ENCODE results near the gene MR1.
"Not testable (repeated sequence)": the region's sequence is repeated elsewhere in the genome, so short reads cannot be mapped to it uniquely, and the experiment has no call there.

MR1 gene

GRCh38 chr1:181028615-181029014 lies 5.2 kb upstream of the MR1 start:
- DNase-seq (ENCODE audit: low spot score): no peak

DNA sequence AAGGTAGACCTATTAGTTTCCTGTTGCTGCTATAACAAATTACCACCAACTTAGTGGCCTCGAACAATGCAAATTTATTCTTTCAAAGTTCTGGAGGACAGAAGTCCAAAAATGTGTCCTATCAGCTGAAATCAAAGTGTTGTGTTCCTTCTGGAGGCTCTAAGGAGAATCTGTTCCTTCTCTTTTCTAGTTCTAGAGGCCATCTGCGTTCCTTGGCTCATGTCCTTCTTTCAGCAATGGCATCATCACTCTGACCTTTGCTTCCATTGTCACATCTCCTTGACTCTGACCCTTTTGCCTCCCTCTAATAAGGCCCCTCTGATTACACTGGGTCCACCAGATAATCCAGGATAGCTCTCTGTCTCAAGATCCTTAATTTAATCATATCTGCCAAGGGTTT lies 1.2 kb upstream of the MR1 start:
- DNase-seq (ENCODE audit: low spot score): no peak

DNA sequence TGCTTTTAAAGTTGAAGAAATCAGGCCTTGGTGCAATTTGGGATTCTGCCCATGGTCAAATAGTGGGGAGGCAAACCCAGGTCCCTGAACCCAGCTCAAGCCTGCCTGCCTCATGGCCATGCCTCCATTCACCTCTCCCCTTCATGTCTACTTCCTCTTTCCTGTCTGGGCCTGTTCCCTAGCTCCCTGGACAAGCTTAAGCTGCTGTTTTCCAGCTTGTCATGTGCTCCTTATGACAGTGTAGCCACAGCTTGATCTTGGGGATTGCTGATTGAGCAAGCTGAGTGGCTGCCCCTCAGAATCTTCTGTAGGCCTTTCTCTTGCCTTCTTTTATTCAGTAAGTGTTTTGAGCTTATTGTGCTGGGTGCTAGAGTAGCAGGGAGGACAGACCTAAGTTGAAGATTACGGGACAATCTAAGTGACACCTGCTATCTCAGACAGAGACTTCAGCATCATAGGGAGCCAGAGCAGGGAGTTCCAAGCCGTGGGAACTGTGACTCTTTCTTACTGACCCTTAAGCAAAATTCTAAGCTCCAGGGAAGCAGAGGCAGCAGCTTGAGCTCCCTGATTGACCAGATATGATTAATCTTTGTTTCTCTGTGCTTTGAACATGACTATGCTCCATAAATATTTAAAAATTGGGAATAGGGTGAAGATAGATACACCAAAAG lies 520 bp upstream of the MR1 start:
- DNase-seq (ENCODE audit: low spot score): peak; percentile 86

GRCh38 chr1:181035210-181035609 lies 1.4 kb downstream of the MR1 start:
- not testable (repeated sequence) for DNase-seq (ENCODE audit: low spot score)

DNA sequence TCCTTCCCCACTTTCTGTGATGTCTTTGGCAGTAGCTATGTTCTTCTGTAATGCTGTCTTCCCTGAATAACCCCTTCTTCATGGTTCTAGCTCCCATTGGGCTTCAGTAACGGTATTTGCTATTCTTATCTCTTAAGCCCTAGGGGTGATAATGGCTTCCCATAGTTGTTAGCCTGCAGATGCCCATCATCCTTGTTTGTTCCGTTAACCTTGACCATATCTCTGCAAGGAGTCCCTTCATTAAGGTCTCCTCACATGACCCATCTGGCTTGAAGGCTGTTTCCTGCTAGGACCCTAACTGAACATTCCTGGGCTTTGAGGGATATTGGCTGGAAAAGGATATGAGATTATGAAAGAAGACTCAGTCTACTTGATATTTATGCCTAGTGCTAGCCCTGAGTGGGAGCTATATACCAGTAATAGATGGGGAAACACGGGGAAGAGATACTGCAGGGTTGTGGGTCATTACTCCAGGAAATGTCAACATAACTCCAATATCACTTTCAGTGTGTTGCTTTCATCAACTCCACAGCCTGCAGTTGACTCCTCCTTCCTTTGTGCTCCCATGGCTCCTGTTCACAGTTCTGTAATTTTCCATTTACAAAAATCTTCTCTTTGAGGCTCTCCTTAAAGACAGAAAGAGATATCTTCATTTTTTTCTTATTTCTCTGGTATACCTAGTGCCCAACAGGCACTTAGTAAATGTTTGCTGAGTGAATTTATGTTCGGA lies 2.5 kb downstream of the MR1 start:
- DNase-seq (ENCODE audit: low spot score): no peak

- no peak for DNase-seq (ENCODE audit: low spot score)
Observed at GRCh38 chr1:181037386-181037785, 3.6 kb downstream of the MR1 start.

- DNase-seq (ENCODE audit: low spot score): peak; percentile 70
Observed at GRCh38 chr1:181038399-181038873, 4.7 kb downstream of the MR1 start.

DNA sequence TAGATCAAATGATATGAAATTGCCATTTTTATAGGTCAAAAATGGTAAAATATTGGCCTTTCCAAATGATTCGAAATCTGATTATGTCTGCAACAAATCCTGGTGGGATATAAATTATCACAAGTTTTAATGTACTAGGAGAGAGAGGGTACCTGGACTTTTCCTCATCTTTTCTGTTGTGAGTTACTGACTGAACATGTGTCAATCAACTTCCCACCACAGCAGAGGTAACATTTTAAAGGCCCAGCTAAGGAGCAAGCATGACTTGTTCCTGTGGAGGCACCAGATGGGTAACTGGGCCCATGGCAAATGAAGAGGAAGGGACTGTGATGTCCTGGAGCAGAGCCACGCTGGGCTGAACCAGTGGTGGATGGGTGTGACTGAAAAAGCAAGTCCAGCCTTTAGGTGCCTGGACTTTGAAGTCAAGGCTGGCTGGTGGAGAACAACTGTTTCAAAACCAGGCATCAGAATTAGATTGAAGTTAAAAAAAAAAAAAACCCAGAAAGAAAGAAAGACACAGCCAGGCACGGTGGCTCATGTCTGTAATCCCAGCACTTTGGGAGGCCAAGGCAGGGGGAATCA lies 6.6 kb downstream of the MR1 start:
- DNase-seq (ENCODE audit: low spot score): no peak

- no peak for DNase-seq (ENCODE audit: low spot score)
Observed at GRCh38 chr1:181043025-181043888, 9.5 kb downstream of the MR1 start.

DNA sequence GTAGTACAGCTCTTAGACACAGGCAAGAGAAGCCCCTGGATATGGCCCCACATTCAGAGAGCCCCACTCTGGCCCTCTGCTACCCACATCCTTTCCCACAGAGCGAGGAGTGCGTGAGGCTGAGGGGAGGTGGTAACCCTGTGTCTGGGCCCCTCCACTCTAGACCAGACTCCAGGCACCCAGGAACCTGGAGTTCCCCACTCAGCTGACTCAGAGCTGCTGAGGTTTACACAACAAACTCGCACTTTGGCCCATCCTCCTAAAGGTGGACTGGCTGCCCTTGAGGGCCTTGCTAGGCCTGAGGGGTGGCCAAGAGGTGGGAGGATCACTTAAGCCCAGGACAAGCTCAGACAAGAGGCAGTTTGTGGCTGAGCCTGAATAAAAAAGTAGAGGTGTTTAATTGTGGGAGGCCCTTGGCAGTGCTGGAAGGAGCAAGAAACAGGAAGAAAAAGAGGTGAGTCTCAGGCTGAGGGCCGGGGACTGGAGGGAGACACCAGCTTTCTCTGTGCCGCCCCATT lies 10.7 kb downstream of the MR1 start:
- no peak for DNase-seq (ENCODE audit: low spot score)

DNA sequence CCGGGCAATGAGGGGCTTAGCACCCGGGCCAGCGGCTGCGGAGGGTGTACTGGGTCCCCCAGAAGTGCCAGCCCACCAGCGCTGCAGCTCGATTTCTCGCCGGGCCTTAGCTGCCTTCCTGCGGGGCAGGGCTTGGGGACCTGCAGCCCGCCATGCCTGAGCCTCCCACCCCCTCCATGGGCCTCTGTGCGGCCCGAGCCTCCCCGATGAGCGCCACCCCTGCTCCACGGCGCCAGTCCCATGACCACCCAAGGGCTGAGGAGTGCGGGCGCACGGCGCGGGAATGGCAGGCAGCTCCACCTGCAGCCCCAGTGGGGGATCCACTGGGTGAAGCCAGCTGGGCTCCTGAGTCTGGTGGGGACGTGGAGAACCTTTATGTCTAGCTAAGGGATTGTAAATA lies 12.2 kb downstream of the MR1 start:
- DNase-seq (ENCODE audit: low spot score): not testable (repeated sequence)

DNA sequence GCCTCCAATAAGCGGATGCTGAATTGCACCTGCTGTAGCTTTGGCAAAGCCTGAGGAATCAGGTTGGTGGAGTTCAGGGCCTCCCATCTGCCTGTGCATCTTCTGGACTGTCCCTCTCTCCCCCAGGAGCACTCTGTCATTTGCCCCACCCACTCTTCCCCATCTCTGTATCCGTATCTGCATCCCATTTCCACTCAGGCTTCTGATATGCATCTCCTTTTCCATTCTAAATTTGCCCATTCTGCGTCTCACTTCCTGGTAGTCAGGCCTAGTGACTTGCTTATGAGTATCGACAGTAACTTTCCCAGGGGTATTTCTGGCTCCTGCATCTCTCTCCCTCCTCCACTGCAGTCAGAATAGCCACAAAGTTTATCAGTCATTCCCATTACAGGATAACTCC lies 15.6 kb downstream of the MR1 start:
- no peak for DNase-seq (ENCODE audit: low spot score)

- no peak for DNase-seq (ENCODE audit: low spot score)
Observed at GRCh38 chr1:181050922-181051321, 17.1 kb downstream of the MR1 start.

DNA sequence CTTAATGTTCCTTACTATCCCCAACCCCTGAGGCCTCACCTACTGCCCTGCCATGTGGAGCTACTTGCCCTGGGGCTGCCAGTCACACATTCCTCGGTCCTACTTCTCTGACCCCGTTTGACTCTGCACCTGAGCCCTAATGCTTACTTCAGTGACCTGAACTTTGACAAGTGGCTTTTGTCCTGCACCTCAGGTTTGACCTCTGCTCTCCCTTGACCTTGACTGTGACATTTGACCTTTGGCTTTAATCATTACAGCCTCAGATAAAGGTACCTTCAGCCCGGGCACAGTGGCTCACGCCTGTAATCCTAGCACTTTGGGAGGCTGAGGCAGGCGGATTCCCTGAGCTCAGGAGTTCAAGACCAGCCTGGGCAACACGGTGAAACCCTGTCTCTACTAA lies 22.8 kb downstream of the MR1 start:
- DNase-seq (ENCODE audit: low spot score): no peak

- no peak for DNase-seq (ENCODE audit: low spot score)
Observed at GRCh38 chr1:181057079-181057478, 23.3 kb downstream of the MR1 start.

DNA sequence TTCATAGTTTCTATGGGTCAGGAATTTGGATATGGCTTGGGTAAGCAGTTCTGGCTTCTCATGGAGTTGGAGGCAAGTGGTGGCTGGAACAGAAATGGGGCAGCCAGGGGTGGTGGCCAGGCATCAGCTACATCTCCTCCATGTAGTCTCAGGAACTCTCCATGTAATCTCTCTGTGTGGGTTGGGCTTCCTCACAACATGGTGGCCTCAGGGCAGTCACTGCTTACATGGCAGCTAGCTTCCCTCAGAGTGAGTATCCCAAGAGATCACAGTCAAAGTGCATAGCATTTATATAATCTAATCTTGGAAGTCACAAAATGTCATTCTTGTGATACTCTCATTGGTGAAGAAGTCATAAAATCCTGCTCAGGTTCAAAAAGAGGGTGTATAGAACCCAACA lies 25.7 kb downstream of the MR1 start:
- DNase-seq (ENCODE audit: low spot score): no peak

GRCh38 chr1:181060066-181060465 lies 26.3 kb downstream of the MR1 start:
- DNase-seq (ENCODE audit: low spot score): no peak

GRCh38 chr1:181060947-181061346 lies 27.2 kb downstream of the MR1 start:
- DNase-seq (ENCODE audit: low spot score): not testable (repeated sequence)

DNA sequence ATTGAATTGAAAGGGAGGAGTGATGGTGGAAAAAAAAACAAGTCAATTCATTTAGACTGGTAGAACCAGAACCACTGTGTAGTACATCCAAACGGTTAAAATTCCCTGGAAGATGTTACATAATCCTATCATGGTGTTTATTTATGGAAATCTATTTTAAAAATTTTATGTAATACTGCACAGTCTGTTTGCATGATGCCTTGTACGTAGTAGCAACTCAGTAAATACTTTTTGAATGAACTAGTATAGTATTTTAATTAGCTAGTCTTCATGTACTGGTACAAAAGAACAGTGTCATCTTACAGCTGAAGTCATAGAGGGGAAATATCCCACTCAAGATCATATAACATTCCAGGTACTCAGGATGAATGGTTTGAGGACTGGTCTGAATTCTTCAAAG lies 27.7 kb downstream of the MR1 start:
- no peak for DNase-seq (ENCODE audit: low spot score)

- DNase-seq (ENCODE audit: low spot score): peak; percentile 69
Observed at GRCh38 chr1:181061891-181062835, 28.4 kb downstream of the MR1 start.

Data from pons (tissue), 1 donor.